Measurements from ENCODE around the gene CACNB3.
"Not testable (repeated sequence)": the region's sequence is repeated elsewhere in the genome, so short reads cannot be mapped to it uniquely, and the experiment has no call there.

CACNB3 gene

GRCh38 chr12:48819986-48820725 is 1.9 kb downstream of the CACNB3 start:
- DNase-seq: no peak

GRCh38 chr12:48822139-48822538 is 3.8 kb downstream of the CACNB3 start:
- DNase-seq: no peak

- DNase-seq: no peak
These were observed 4.4 kb downstream of the CACNB3 start for GRCh38 chr12:48822711-48823110.

GRCh38 chr12:48823281-48823680 is 5.0 kb downstream of the CACNB3 start:
- DNase-seq: no peak

- DNase-seq: no peak
These were observed 5.8 kb downstream of the CACNB3 start for GRCh38 chr12:48824112-48824511.

- no peak for DNase-seq
These were observed 6.6 kb downstream of the CACNB3 start for GRCh38 chr12:48824905-48825304.

- no peak for DNase-seq
These were observed 8.0 kb downstream of the CACNB3 start for GRCh38 chr12:48826209-48826855.

- no peak for DNase-seq
These were observed 8.7 kb downstream of the CACNB3 start for GRCh38 chr12:48827026-48827425.

GRCh38 chr12:48827513-48828096 is 9.3 kb downstream of the CACNB3 start:
- no peak for DNase-seq

- no peak for DNase-seq
These were observed 10.0 kb downstream of the CACNB3 start for GRCh38 chr12:48828293-48828692.

- no peak for DNase-seq
These were observed 10.7 kb downstream of the CACNB3 start for GRCh38 chr12:48828841-48829575.

GRCh38 chr12:48831257-48831656 is 13.0 kb downstream of the CACNB3 start:
- DNase-seq: no peak

GRCh38 chr12:48832321-48833060 is 14.2 kb downstream of the CACNB3 start:
- no peak for DNase-seq

GRCh38 chr12:48838048-48838447 is 19.8 kb downstream of the CACNB3 start:
- DNase-seq: no peak

- not testable (repeated sequence) for DNase-seq
These were observed 23.7 kb downstream of the CACNB3 start for GRCh38 chr12:48842021-48842420.

GRCh38 chr12:48851883-48852733 is 33.8 kb downstream of the CACNB3 start, which contains the start of gene DDX23:
DDX23 (minus strand) TSS chr12:48852163; CDS start chr12:48845782, 6,381 bp downstream.
- peak; percentile 95 for DNase-seq

- peak; percentile 84 for DNase-seq
These were observed 34.7 kb downstream of the CACNB3 start for GRCh38 chr12:48852734-48853688.

GRCh38 chr12:48854488-48854887 is 36.2 kb downstream of the CACNB3 start:
- no peak for DNase-seq

GRCh38 chr12:48854932-48855331 is 36.6 kb downstream of the CACNB3 start:
- not testable (repeated sequence) for DNase-seq

- DNase-seq: no peak
These were observed 38.1 kb downstream of the CACNB3 start for GRCh38 chr12:48856379-48856778.

All from CD4-positive, alpha-beta T cell treated with Interferon gamma for 1 hour (primary cell).